ENCODE results near the gene HMGXB4.

Gene HMGXB4

DNA sequence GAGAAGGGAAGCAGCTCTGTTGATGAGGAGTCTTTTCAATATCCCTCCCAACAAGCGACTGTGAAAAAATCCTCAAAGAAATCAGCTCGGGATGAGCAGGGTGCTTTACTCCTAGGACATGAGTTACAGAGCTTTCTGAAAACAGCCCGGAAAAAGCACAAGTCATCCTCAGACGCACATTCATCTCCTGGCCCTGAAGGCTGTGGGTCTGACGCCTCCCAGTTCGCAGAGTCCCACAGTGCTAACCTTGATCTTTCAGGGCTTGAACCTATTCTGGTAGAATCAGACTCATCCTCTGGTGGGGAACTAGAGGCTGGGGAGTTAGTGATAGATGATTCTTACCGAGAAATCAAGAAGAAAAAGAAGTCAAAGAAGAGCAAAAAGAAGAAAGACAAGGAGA, 7.7 kb downstream of the HMGXB4 start:
- DNase-seq, result no peak

DNA sequence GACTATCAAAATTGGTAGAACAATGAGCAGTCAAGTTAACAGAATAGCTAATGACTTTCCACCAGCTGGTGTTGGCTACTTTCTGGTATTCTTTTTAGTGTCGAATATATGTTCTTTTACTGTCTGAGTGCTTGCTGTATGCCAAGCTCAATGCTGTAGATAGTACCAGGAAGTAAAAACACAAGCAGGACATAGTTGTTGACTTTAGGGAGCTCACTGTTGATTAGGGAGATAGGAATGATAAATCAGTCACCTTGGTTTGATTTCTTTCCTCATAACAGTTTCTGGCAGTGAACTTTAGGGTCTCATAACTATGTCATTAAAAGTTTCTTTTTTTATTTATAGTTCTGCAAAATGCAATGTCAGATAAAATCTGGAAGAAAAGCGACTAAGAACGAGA, 9.0 kb downstream of the HMGXB4 start:
- no peak for DNase-seq

DNA sequence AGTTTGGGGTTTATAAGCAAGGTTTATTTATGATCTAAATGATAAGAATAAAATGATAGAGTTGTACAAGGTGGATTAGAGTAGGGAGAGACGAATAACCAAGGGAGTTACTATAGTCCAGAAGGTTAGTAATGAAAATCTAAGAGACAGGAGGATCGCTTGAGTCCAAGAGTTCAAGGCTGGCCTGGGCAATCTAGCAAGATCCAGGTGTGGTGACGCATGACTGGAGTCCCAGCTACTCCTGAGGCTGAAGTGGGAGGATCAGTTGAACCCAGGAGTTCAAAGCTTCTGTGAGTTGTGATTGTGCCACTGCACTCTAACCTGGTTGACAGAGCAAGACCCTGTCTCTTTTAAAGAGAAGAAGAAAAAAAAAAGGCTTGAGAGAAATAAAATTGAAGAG, 12.3 kb downstream of the HMGXB4 start:
- DNase-seq, result no peak

DNA sequence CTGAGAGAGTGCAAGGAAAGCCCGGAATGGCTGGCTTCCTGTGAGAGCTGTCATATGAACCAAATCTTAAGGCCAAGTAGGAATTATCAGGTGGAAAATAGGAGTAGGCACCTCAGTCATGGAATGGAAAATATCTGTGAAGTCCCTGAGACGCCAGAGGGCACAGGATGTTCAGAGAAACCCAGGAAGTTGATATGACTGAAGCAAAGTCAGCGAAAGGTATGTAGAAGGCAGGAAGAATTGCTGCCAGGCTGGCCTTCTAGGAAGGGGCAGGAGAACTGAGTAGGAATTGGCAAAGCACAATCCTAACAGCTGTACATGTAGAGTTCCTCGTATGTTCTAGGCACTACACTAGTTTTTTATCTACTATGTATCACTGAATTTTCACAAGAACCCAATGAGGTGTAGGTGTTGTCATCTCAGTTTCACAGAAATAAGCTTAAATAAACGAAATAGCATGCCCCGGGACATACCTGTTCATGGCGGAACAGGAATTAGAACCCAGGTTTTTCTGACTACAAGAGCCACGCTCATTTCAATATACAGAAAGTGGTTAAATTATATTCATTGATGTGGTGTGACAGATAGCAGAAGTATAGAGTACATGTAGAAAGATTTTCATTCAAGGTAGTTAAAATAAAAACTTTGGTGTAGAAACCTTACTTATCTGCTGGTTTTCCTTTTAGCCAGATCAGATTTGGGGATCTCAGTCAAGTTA, 17.0 kb downstream of the HMGXB4 start:
- DNase-seq, result no peak

DNA sequence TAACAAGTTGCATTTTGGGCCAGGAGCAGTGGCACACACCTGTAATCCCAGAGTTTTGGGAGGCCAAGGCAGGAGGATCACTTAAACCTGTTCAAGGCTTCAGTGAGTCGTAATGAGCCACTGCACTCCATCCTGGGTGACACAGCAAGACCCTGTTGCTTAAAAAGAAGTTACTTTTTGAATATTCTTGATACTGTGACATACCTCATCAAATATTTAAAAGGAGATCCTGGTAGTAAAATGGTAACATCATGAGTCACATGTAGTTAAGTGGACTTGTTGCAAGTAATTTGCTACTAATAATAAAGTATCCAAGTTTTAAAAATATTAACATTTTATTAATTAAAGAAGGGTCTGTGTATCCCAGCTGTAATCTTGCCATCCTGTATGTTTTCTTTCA, 18.3 kb downstream of the HMGXB4 start:
- DNase-seq, result peak; percentile 8

DNA sequence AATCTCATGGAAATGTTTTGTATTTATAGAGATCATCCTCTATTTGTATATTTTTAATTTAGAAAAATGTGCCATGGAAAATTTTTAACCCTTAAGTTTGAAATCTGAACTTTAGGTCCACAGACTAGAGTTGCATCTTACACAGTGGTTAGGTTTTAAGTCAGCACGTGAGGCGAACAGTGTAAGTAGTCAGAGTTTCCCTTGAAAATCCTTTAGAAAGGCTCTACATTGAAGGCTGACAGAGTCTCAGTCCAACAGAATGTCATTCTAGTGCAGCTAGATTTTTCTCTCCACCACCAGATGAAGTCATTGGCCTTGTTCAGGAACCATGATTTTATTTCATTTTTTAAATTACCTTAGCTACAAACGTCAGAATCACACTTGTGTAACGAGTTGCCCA, 18.7 kb downstream of the HMGXB4 start:
- DNase-seq, result no peak

DNA sequence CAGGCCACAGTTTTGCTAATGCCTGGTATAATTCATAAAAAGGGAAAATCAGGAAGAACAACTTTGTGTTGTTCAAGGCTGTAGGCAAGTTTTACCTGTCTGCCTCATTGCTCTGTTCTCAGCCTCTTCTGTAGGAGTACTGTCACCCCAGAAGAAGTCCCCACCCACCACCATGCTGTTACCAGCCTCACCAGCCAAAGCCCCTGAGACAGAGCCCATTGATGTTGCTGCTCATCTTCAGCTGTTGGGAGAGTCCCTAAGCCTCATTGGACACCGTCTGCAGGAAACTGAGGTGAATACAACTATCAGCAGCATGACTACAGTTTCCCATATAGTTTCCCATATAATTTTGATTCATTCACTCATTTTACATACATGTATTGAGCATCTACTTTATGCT, 30.8 kb downstream of the HMGXB4 start:
- no peak for DNase-seq

DNA sequence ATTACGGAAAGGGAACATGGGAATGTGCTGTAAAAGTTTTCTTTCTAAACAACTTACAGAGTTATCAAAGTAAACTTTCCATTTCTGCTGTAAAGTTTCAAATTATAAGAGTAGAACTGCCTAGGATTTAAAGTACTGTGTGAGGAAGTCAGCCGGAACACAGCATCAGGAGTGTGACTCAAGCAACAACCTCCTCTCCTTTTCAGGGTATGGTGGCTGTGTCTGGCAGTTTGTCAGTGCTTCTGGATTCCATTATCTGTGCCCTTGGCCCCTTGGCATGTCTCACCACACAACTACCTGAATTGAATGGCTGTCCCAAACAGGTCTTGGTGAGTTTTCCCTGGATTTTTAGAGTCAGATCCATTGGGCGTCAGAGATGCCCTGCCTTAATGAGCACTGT, 35.5 kb downstream of the HMGXB4 start:
- no peak for DNase-seq

DNA sequence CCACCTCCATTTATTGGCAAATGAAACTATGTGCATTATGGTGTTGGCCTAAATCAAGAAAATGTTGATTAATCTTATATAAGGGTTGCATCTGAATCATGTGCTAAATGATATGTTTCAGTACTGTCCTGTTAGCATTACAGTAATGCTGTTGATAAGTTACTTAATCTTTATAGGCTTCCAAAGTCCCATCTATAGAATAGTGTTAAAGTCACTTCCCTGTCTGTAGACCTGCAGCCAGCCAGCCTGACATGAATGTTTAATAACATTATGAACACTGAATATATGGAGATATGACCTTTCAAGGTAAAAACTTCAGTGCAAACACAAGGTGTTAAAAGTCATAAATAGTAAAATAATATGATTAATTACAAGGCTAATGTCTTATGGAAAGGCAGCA, 38.8 kb downstream of the HMGXB4 start:
- DNase-seq, result no peak

DNA sequence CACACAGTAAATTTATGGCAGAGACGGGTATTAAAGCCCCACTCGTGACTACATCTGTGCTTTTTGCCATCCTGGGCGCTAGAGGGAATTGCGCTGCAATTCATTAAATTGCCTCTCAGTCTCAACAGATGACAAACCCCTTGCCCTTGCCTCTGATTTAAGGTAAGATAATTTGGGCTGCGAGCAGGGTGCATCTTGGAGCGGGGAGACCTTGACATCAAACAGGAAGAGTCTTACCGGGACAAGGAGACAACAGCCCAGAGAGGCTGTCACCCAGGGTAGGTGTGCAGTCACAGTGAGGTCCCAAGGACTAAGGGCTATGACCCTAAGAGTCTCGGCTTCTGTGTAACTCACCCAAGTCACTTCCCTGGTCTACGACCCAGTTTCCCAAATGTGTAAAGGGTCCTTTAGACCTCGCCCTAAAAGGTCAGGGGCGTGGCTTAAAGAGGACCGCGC, 42.0 kb downstream of the HMGXB4 start:
- DNase-seq, result no peak

DNA sequence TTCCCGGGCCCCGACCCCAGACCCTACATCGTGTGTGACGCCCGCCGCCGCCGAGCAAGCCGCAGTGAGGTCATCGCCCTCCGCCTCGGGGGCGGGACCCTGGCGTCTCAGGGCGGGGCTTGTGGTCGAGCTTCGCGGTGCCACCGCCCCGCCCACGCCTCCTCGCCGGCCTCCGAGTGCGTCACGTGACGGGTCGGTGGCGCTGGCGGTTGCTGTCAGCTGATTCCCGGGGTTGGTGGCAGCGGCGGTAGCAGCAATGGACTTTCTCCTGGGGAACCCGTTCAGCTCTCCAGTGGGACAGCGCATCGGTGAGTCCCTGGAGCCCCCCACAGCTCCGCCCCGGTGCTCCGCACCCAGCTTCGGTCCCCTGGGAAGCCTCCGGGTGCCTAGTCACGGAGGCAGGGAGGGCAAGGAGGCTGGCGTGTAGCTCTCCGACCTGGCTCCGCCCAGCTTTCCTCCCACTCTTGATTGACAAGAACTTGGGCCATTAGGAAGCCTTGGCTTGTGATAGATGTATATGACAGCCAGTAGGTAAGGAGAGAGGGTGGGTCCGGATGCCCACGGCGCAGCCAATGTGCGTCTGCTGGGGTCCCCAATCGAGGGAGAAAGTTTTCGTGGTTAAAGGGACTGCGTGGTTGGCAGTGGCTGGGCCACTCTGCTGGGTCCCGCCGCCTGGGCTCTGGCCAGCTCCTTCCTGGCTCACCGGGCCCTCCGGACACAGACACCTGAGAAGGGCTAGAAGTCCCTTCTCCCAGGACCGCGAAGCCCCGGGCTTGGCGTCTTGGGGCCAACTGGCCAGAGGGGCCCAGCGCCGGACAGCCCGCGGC, 42.6 kb downstream of the HMGXB4 start, which contains the start of gene TOM1:
Gene TOM1, plus strand, starts transcription at position 222 of the 827 bp plus-strand sequence. Its CDS starts 35 bp downstream, at position 257.
- DNase-seq, result peak; percentile 97

DNA sequence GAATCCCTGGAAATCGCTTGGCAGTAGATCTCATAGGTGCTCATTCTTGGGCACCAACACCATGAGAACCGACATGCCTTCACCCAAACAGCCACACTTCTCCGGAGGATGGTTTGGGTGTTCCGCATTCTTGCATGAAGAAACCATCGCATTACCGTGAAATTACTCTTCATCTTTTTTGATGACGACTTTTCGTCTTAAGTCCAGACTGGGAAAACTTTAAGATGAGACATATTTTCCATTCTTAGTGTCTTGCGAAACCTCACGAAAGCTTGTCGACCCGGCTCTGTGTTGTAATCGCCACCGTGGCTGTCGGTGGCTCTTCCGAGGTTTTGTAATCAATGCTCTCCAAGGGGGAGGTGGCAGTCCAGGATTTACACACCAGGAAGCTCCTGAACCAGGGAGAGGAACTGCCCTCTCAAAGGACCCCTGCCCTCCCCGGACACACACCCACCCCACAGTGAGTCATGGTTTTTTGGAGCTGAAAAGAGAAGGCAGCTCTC, 44.1 kb downstream of the HMGXB4 start:
- no peak for DNase-seq

DNA sequence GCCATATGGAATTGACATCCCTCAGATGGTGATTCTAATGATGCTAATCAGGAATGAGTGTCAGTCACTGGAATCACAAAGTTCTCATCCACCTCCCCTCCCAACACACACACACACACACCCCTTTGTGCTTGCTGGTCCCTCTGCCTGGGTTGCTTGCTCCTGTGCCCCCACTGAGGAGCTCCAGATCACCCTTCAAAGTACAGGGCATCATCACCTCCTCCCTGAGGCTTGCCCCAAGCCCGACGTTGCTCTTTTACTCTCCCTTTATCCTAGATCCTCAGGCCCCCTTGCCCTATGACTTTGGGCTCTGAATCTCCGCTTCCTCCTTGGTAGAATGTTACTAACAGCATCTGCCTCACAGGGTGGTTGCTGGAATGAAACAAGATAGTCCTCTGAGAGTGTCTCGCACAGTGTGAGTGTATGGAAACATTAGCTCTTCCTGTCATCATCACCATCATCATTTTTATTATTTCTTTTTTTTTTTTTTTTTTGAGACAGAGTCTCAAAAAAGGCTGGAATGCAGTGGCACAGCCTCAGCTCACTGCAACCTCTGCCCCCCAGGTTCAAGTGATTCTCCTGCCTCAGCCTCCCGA, 45.8 kb downstream of the HMGXB4 start:
- no peak for DNase-seq

DNA sequence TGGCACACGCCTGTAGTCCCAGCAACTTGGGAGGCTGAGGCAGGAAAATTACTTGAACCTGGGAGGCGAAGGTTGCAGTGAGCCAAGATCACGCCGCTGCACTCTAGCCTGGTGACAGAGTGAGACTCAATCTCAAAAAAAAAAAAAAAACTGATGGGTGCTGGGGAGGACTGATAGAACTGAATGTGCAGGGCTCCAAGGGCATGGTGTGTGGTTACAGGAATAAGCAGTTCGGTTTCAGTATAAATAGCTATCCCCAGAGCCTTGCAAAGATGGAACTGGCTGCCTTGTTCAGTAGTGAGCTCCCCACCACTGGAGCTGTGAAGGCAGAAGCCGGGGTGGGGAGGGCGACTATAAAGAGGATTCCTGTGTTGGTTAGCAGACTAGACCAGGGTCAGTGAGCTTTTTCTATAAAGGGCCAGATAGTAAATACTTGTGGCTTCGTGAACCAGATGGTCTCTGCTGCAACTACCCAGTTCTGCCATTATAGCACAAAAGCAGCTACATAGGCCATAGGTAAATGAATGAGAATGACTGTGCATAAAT, 48.3 kb downstream of the HMGXB4 start:
- no peak for DNase-seq

DNA sequence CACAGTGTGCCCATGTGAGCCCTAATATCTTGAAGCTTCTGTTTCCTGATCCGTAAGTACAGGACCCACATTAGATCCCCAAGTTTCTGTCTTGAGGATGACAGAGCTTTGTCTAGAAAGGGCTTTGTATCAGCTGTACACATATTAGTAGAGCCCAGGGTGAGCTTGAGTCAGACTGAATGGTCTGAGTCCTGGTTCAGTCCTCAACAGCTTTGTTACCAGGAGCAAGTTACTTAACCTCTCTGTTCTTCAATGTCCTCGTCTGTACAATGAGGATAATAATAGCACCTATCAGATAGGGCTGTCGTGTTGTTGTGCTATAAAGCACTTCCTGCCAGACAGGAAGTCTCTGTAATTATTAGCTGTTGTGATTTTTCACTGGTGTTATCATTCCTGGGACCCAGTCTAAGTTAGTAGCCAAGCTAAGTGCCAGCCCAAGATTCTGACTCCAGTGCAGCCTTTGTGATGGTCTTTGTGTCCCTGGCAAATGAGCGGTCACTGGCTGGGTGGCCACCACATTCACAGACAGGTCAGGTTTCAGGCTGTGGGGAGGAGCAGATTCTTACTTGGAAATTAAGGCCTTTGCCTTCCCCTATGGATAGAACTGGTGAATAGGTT, 49.2 kb downstream of the HMGXB4 start:
- no peak for DNase-seq

DNA sequence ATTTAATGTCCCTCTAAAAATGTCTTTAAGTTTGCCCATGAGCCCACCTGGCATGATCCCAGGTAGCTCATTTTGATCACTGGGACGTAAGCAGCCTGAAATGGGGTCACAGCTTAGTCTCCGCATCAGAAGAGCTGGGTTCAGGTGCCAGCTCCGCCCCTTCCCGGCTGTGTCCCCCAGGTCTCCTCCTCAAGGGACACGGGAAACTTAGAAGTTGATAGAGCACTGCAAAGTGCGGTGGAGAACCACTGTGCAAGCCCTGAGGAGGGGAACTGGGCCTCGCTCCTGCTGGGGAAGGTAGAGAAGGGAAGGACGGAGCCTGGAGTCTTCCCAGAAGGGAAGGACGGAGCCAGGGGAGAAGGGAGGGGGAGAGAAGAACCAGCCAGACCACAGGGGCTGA, 50.1 kb downstream of the HMGXB4 start:
- no peak for DNase-seq

DNA sequence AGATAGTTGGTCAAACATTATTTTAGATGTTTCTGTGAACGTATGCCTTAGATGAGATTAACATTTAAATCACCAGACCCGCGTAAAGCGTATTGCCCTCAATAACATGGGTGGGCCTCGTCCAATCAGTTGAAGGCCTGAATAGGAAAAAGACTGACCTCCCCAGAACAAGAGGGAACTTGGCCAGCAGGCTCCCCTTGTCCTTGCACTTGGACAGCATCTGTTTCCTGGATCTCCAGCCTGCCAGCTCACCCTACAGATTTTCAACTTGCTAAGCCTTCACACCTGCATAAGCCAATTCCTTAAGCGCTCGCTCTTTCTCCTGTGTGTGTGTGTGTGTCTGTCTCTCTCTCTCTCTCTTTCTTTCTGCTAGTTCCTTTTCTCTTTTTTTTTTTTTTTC, 50.6 kb downstream of the HMGXB4 start:
- DNase-seq, result no peak

DNA sequence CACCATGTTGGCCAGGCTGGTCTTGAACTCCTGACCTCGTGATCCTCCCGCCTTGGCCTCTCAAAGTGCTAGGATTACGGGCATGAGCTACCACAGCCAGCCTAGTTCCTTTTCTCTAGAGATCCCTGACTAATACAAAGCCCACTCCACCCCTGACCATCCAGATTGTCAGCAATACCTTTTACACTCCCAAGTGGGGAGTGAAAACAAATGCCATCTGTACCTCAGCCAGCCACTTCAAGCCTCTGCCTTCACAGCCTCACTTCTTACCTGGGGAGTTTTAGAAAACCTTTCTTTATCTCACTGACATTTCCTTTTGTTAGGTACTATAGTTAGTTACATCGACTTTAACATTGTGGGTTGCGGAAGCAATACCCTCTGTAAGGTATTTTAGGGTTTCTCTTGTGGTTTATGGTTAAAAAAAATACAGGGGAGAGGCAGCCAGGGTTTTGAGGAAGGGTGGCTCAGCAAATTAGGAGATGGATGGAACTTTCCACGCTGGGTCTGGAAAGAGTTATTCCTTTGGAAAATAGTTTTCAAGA, 51.3 kb downstream of the HMGXB4 start:
- no peak for DNase-seq

DNA sequence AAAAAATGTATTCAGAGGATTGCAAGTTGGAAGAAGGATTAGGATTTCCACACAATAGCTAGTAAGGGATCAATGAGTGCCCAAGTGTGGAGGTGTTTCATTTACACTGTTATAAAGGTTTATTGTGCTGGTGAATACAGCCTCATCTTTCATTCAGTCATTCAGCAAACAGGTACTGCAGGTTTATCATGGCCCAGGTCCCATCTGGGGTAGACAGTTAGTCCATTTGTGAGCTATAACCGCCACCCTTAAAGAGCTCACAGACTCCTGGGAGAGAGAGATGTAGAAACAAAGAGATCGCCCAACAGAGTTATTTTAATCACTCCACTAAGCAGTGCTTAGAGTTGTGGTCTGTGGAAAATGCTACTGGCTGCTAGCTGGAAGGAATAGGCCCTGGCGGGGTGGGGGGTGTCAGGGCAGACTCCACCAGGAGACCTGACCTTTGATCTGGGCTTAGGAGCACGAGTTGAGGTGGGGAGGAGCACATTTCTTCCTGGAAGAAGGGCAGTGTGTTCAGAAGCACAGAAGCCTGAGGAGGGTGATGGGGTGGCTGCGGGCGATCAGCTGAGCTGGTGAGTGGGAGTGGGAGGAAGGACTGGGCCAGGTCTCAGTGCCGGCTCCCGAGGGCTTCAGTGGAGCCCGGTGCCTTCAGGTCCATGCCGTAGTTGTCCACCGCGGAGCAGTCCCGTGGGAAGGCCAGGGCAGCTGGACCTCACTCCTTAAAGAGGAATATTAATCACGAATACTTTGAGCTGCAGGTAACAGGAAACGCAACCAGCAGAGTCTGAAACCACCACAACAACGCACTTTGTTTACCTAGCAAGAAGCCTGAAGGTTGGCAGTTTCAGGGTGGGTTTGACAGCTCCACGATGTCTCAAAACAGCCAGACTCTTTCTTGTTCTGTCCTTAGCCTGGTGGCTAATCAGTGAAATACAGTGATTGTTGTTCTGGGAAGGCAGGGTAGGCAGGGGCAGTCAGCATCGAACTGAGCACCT, 53.6 kb downstream of the HMGXB4 start:
- DNase-seq, result no peak

DNA sequence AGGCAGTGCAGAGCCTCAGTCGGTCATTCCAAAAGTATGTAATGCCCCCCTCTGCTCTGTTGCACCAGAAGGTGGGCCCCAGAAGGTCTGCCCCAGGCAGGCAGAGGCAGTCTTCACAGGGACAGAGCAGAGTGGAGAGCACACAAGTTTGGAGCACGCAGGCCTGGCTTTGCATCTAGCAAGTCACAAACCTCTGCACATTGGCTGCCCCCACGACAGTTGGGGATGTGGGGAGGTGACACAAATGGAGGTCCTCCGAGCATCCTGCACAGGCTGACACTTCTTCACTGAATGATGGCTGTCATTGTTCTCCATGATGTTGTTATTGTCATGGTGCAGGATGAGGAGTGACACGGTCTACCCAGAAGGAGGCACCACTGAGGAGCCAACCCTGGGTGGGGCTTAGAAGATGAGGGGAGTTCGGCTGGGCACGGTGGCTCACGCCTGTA, 54.3 kb downstream of the HMGXB4 start:
- DNase-seq, result no peak
